Stimulated activated CD8-positive, alpha-beta memory T cell treated with anti-CD3 and anti-CD28 coated beads, Interleukin-4, amount 100 ng/mL, for 48 hours (primary cell): Measurements from ENCODE around the gene NUBP2.

Source experiments
- DNase-seq: peaks from one replicate; pipeline ENCODE4 v3.0.0-alpha.2; 2020

Gene NUBP2

GRCh38 chr16:1815461-1815860 is 32.7 kb downstream of the NUBP2 start:
- DNase-seq = no peak

GRCh38 chr16:1816396-1817275 is 33.9 kb downstream of the NUBP2 start:
- no peak for DNase-seq

GRCh38 chr16:1817276-1817589 is 34.5 kb downstream of the NUBP2 start:
- DNase-seq = no peak

- no peak for DNase-seq
Observed at GRCh38 chr16:1817716-1818115, 35.0 kb downstream of the NUBP2 start.

- DNase-seq = no peak
Observed at GRCh38 chr16:1818204-1818872, 35.6 kb downstream of the NUBP2 start.

GRCh38 chr16:1818873-1819525 is 36.2 kb downstream of the NUBP2 start:
- DNase-seq = no peak

GRCh38 chr16:1819611-1820010 is 36.9 kb downstream of the NUBP2 start:
- no peak for DNase-seq

GRCh38 chr16:1820096-1820945 is 37.6 kb downstream of the NUBP2 start:
- DNase-seq = no peak

- no peak for DNase-seq
Observed at GRCh38 chr16:1820946-1821290, 38.2 kb downstream of the NUBP2 start.

GRCh38 chr16:1821861-1822611 is 39.3 kb downstream of the NUBP2 start:
- DNase-seq = no peak

GRCh38 chr16:1822801-1823200 is 40.0 kb downstream of the NUBP2 start:
- no peak for DNase-seq

GRCh38 chr16:1823821-1824220 is 41.1 kb downstream of the NUBP2 start:
- peak; percentile 41 for DNase-seq

- no peak for DNase-seq
Observed at GRCh38 chr16:1825381-1825863, 42.7 kb downstream of the NUBP2 start.

GRCh38 chr16:1825864-1826690 is 43.3 kb downstream of the NUBP2 start:
- peak; percentile 73 for DNase-seq

GRCh38 chr16:1826691-1827573 is 44.2 kb downstream of the NUBP2 start, which contains the start of the genes FAHD1 and HAGH:
TSS of gene FAHD1 (plus strand) at chr16:1827206. CDS start at chr16:1827239, 33 bp downstream.
TSS of gene HAGH (minus strand) at chr16:1826825. CDS start at chr16:1826787, 38 bp downstream.
- DNase-seq = peak; percentile 92

- DNase-seq = no peak
Observed at GRCh38 chr16:1828645-1829410, 46.1 kb downstream of the NUBP2 start.

GRCh38 chr16:1830213-1830612 is 47.5 kb downstream of the NUBP2 start:
- DNase-seq = no peak

GRCh38 chr16:1831186-1832075 is 48.7 kb downstream of the NUBP2 start:
- DNase-seq = no peak
